Glutamatergic neuron (in vitro differentiated cells): ENCODE results near the gene SIPA1L3. TPM values are rescaled to one million over a fixed set of nuclear protein-coding genes. Genes with fewer than 3 reads are reported as not detected.

Source experiments
- DNase-seq: peaks from one replicate; pipeline ENCODE4 v3.0.0; 2022
- H3K27ac Mint-ChIP-seq: one replicate; pipeline ENCODE4 v1.8.0; 2020; ENCODE audit warnings: mild to moderate bottlenecking, mixed read lengths, inconsistent platforms; ENCODE audit not compliant: unreplicated experiment
- H3K27me3 Mint-ChIP-seq: one replicate; pipeline ENCODE4 v1.8.0; 2020; ENCODE audit warnings: mild to moderate bottlenecking, moderate library complexity, mixed read lengths, inconsistent platforms; ENCODE audit not compliant: unreplicated experiment
- H3K36me3 Mint-ChIP-seq: one replicate; pipeline ENCODE4 v1.8.0; 2020; ENCODE audit warnings: mild to moderate bottlenecking, mixed read lengths, inconsistent platforms; ENCODE audit not compliant: unreplicated experiment
- H3K4me1 Mint-ChIP-seq: one replicate; pipeline ENCODE4 v1.8.0; 2020; ENCODE audit warnings: mild to moderate bottlenecking, low read depth, mixed read lengths, inconsistent platforms; ENCODE audit not compliant: unreplicated experiment
- H3K4me3 Mint-ChIP-seq: one replicate; pipeline ENCODE4 v1.8.0; 2020; ENCODE audit warnings: mild to moderate bottlenecking, mixed read lengths, inconsistent platforms; ENCODE audit not compliant: unreplicated experiment
- H3K9me3 Mint-ChIP-seq: one replicate; pipeline ENCODE4 v1.8.0; 2020; ENCODE audit warnings: mild to moderate bottlenecking, moderate library complexity, mixed read lengths, inconsistent platforms; ENCODE audit not compliant: unreplicated experiment
- total RNA-seq: library from RNA; stranded (reverse); fragmentation: NEBNext Ultra II Directional; extraction: Animal tissue kit (Norgen Biotek cat#: 25700); gene quantifications from one replicate; pipeline ENCODE4 v1.2.1, GENCODE V29; 2021; ENCODE audit not compliant: unreplicated experiment
- TF ChIP-seq, protein P1 (sequence below): fragments of 200-600 bp; sonication (generic); IDR thresholded peaks from one replicate; pipeline ENCODE4 v1.5.0; 2021; ENCODE audit not compliant: partially characterized antibody, unreplicated experiment

Gene SIPA1L3
- total RNA-seq, 1 donor from 2014 or later = 97.7 TPM

DNA sequence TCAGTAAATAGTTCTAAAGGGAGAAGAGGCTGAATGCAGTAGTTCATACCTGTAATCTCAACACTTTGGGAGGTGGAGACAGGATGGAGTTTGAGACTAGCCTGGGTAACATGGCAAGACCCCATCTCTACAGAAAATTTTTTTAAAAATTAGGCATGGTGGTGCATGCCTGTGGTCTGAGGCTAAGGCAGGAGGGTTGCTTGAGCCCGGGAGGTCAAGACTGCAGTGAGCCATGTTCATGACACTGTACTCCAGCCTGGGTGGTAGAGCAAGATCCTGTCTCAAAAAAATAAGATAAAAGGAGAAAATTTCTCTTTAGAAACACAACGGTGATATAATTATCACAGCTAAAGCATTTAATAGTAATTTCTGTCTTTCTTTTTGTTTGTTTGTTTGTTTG lies 57.1 kb downstream of the SIPA1L3 start:
- Mint-ChIP-seq H3K4me3 (no peak overlapping the region), H3K27ac (no peak overlapping the region), H3K9me3 (peaks cover 4% of the 10 kb centered on the region), H3K27me3 (peaks cover 16% of the 10 kb centered on the region), H3K36me3 (peaks cover 8% of the 10 kb centered on the region), H3K4me1 (peaks cover 31% of the 10 kb centered on the region)
- TF ChIP-seq, protein P1, sequence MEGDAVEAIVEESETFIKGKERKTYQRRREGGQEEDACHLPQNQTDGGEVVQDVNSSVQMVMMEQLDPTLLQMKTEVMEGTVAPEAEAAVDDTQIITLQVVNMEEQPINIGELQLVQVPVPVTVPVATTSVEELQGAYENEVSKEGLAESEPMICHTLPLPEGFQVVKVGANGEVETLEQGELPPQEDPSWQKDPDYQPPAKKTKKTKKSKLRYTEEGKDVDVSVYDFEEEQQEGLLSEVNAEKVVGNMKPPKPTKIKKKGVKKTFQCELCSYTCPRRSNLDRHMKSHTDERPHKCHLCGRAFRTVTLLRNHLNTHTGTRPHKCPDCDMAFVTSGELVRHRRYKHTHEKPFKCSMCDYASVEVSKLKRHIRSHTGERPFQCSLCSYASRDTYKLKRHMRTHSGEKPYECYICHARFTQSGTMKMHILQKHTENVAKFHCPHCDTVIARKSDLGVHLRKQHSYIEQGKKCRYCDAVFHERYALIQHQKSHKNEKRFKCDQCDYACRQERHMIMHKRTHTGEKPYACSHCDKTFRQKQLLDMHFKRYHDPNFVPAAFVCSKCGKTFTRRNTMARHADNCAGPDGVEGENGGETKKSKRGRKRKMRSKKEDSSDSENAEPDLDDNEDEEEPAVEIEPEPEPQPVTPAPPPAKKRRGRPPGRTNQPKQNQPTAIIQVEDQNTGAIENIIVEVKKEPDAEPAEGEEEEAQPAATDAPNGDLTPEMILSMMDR = no peak
- no peak for DNase-seq

DNA sequence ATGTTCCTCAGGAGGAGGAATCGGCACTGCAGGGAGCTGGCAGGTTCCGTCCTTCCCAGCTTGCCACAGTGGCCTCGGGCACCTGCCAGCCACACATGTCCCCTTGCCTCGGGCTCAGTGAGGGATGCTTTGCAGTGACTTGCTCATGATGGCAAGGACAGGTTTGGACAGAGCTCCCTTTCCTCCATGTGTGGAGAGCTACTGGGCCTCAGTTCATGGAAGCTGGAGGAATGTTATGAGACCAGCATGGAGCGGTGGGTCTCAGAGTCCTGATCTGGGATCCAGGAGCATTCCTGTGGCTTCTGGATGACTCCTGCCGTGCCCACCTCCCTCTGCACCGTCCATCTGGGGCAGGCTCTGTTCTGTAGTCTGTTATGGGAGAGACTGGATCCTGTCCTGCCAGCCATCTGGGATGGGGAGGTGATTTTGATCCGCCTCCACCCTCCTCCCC lies 59.2 kb downstream of the SIPA1L3 start:
- H3K4me3 Mint-ChIP-seq = peak overlapping the region; percentile 61
- TF ChIP-seq, protein P1 = no peak
- H3K27me3 Mint-ChIP-seq = peaks cover 16% of the 10 kb centered on the region
- DNase-seq = no peak
- H3K4me1 Mint-ChIP-seq = peaks cover 29% of the 10 kb centered on the region
- H3K36me3 Mint-ChIP-seq = peaks cover 6% of the 10 kb centered on the region
- H3K9me3 Mint-ChIP-seq = peaks cover 4% of the 10 kb centered on the region
- peak overlapping the region; percentile 91 for H3K27ac Mint-ChIP-seq

DNA sequence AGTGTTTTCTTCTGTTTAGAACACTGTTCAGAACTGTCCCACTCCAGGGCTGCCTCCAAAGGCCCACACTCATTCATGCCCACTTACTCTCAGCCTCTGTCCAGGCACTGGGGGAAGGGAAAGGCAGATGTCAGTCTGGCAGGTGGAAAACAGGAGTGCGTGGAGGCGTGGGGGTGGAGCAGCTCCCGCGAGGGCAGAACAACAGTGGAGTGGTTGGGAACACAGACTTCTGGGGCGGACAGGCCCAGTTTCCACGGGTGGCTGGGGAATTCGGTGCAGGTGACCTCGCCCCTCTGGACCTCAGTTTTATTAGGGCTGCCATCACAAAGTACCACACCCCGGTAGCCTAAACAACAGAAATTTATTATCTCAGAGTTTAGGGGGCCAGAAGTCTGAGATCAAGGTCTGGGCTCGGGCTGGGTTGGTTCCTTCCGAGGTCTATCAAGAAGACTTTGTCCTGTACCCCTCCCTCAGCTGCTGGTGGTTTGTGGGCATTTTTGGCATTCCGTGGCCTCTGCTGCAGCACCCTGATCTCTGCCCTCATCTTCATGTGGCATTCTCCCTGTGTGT lies 59.7 kb downstream of the SIPA1L3 start:
- H3K27ac Mint-ChIP-seq = peak overlapping the region; percentile 91
- DNase-seq = peak; percentile 37
- peaks cover 4% of the 10 kb centered on the region for H3K9me3 Mint-ChIP-seq
- TF ChIP-seq, protein P1 = no peak
- H3K4me1 Mint-ChIP-seq = peaks cover 29% of the 10 kb centered on the region
- H3K4me3 Mint-ChIP-seq = peak overlapping the region; percentile 61
- H3K36me3 Mint-ChIP-seq = peaks cover under 1% of the 10 kb centered on the region
- H3K27me3 Mint-ChIP-seq = peaks cover 16% of the 10 kb centered on the region

DNA sequence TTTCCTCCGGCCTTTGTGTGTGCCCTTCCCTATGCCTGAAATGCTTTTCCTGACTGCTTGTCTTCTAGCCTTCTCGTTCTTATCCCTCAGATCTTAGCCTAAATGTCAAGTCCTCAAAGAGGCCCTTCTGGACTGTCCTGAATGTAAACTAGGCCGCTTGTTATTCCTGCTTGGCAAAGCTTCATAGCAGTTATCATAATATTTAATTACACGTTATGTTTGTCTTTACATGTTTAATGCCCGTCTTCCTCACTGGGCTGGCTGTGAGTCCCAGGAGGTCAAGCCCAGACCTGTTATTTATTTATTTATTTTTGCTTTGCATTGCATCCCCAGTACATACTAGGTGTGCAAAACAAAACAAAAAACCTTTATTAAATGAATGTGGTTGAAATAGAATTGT lies 62.7 kb downstream of the SIPA1L3 start:
- Mint-ChIP-seq H3K27me3 (peaks cover 11% of the 10 kb centered on the region), H3K4me1 (peaks cover 23% of the 10 kb centered on the region), H3K36me3 (peaks cover 6% of the 10 kb centered on the region), H3K9me3 (peaks cover 2% of the 10 kb centered on the region), H3K4me3 (no peak overlapping the region), H3K27ac (no peak overlapping the region)
- no peak for DNase-seq
- TF ChIP-seq, protein P1 = no peak

DNA sequence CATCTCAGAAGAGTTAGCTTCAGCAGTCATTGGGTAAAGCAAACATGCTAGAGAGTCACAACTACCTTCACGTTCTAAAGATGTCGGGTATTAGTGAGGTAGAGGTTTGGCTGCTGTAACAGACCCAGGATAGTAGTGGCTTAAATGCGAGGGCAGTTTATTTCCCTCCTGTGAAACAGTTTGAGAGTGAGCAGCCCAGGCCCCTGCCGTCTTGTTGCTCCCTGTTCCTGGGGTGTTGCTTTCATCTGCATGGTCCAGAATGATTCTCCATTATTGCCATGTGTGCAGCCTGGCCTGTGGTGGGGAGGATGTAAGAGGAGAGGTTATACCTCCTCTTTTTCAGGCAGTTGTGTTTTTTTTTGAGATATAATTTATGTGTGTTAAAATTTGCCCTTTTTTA lies 63.7 kb downstream of the SIPA1L3 start:
- Mint-ChIP-seq H3K9me3 (peaks cover 2% of the 10 kb centered on the region), H3K27ac (no peak overlapping the region), H3K36me3 (peaks cover 6% of the 10 kb centered on the region), H3K4me3 (no peak overlapping the region), H3K27me3 (peaks cover 13% of the 10 kb centered on the region), H3K4me1 (peaks cover 21% of the 10 kb centered on the region)
- TF ChIP-seq, protein P1 = no peak
- DNase-seq = no peak
